RWPE2 (cell line): ENCODE measurements around the gene PNKD.

ENCODE experiments used
- ATAC-seq: fragments of 200-7000 bp; cut with Tn5 transposase; 3 replicates; pipeline ENCODE4 v1.9.1; 2021; ENCODE audit warnings: low read depth
- DNase-seq: peaks from one replicate; pipeline ENCODE4 v3.0.0-alpha.2; 2020; ENCODE audit warnings: low spot score
- H3K27ac ChIP-seq: fragments of 450-650 bp; 2 replicates; pipeline ENCODE4 v1.5.1; 2017; ENCODE audit warnings: mild to moderate bottlenecking; ENCODE audit not compliant: poor library complexity, severe bottlenecking
- H3K27me3 ChIP-seq: fragments of 250-450 bp; sonication (Bioruptor Pico); 2 replicates; pipeline ENCODE4 v1.5.1; 2021; ENCODE audit warnings: mild to moderate bottlenecking, moderate library complexity; ENCODE audit not compliant: insufficient read depth, poor library complexity, severe bottlenecking
- H3K36me3 ChIP-seq: fragments of 250-450 bp; sonication (Bioruptor Pico); 2 replicates; pipeline ENCODE4 v1.5.1; 2020; ENCODE audit warnings: low read depth, mild to moderate bottlenecking, moderate library complexity
- H3K4me1 ChIP-seq: fragments of 250-450 bp; sonication (Bioruptor Pico); 2 replicates; pipeline ENCODE4 v1.5.1; 2021; ENCODE audit warnings: mild to moderate bottlenecking, moderate library complexity; ENCODE audit not compliant: insufficient read depth, poor library complexity, severe bottlenecking
- H3K4me3 ChIP-seq: fragments of 250-450 bp; sonication (Bioruptor Pico); 2 replicates; pipeline ENCODE4 v1.5.1; 2021; ENCODE audit warnings: mild to moderate bottlenecking, moderate library complexity; ENCODE audit not compliant: severe bottlenecking
- H3K9me3 ChIP-seq: fragments of 250-450 bp; sonication (Bioruptor Pico); 2 replicates; pipeline ENCODE4 v1.5.1; 2021; ENCODE audit warnings: mild to moderate bottlenecking, moderate library complexity; ENCODE audit not compliant: severe bottlenecking
- CTCF ChIP-seq: fragments of 450-650 bp; IDR thresholded peaks from one replicate; pipeline ENCODE4 v1.5.1; 2017; ENCODE audit warnings: mild to moderate bottlenecking, moderate library complexity; ENCODE audit not compliant: poor library complexity, severe bottlenecking

The PNKD gene

GRCh38 chr2:218280260-218280870, 10.0 kb downstream of the PNKD start:
- no peaks in the 10 kb centered on the region for H3K27me3 ChIP-seq
- no peak overlapping the region for H3K27ac ChIP-seq
- DNase-seq (no peak), ATAC-seq (no peak)
- H3K4me1 ChIP-seq: peaks cover 40% of the 10 kb centered on the region
- no peaks in the 10 kb centered on the region for H3K9me3 ChIP-seq
- TF ChIP-seq CTCF: no peak
- H3K36me3 ChIP-seq: peaks cover 92% of the 10 kb centered on the region
- H3K4me3 ChIP-seq: no peak overlapping the region

GRCh38 chr2:218281449-218281848, 11.1 kb downstream of the PNKD start:
- DNase-seq (no peak), ATAC-seq (no peak)
- TF ChIP-seq CTCF: no peak
- Histone ChIP-seq H3K9me3 (no peaks in the 10 kb centered on the region), H3K27me3 (no peaks in the 10 kb centered on the region), H3K36me3 (peaks cover 86% of the 10 kb centered on the region), H3K4me3 (no peak overlapping the region), H3K4me1 (peaks cover 51% of the 10 kb centered on the region), H3K27ac (peak overlapping the region; percentile 95)

- TF ChIP-seq CTCF: no peak
- peak; percentile 44 for ATAC-seq
- peak; percentile 82 for DNase-seq
- H3K9me3 ChIP-seq: no peaks in the 10 kb centered on the region
- H3K4me3 ChIP-seq: no peak overlapping the region
- no peaks in the 10 kb centered on the region for H3K27me3 ChIP-seq
- H3K4me1 ChIP-seq: peaks cover 53% of the 10 kb centered on the region
- peak overlapping the region; percentile 95 for H3K27ac ChIP-seq
- H3K36me3 ChIP-seq: peaks cover 78% of the 10 kb centered on the region
Observed at GRCh38 chr2:218282173-218282991, 12.1 kb downstream of the PNKD start.

GRCh38 chr2:218284106-218284811, 13.9 kb downstream of the PNKD start:
- no peaks in the 10 kb centered on the region for H3K27me3 ChIP-seq
- DNase-seq (no peak), ATAC-seq (peak; percentile 53)
- peaks cover 59% of the 10 kb centered on the region for H3K36me3 ChIP-seq
- peaks cover 65% of the 10 kb centered on the region for H3K4me1 ChIP-seq
- peak overlapping the region; percentile 95 for H3K27ac ChIP-seq
- no peak overlapping the region for H3K4me3 ChIP-seq
- no peak for TF ChIP-seq CTCF
- H3K9me3 ChIP-seq: no peaks in the 10 kb centered on the region
